Measurements from ENCODE around the gene NOTCH2.

The NOTCH2 gene

GRCh38 chr1:119946724-119947123 lies 122.7 kb downstream of the NOTCH2 start:
- no peak for DNase-seq (ENCODE audit: low spot score)

- DNase-seq (ENCODE audit: low spot score): no peak
These were observed 126.2 kb downstream of the NOTCH2 start for GRCh38 chr1:119943216-119943615.

GRCh38 chr1:119941392-119941791 lies 128.1 kb downstream of the NOTCH2 start:
- no peak for DNase-seq (ENCODE audit: low spot score)

GRCh38 chr1:119940697-119941096 lies 128.8 kb downstream of the NOTCH2 start:
- no peak for DNase-seq (ENCODE audit: low spot score)

GRCh38 chr1:119937198-119937597 lies 132.3 kb downstream of the NOTCH2 start:
- DNase-seq (ENCODE audit: low spot score): no peak

GRCh38 chr1:119935915-119936314 lies 133.5 kb downstream of the NOTCH2 start:
- no peak for DNase-seq (ENCODE audit: low spot score)

- DNase-seq (ENCODE audit: low spot score): no peak
These were observed 134.1 kb downstream of the NOTCH2 start for GRCh38 chr1:119935373-119935772.

DNA sequence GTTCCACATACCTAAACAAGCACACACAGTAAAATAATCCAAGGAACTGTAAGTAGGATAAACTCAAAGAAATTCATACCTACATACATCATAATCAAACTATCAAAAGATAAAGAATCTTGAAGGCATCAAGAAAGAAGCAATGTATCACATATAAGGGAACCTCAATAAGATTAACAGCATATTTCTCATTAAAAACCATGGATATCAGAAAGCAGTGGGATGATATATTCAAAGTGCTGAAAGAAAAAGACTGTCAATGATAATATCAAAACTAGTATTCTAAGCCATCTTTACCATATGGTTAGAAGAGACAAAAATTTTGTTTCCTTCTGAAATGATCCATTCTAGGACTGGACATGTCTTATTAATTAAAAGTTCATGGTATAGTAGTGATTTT lies 136.1 kb downstream of the NOTCH2 start:
- no peak for DNase-seq (ENCODE audit: low spot score)

GRCh38 chr1:119929643-119930315 lies 139.7 kb downstream of the NOTCH2 start:
- DNase-seq (ENCODE audit: low spot score): no peak

DNA sequence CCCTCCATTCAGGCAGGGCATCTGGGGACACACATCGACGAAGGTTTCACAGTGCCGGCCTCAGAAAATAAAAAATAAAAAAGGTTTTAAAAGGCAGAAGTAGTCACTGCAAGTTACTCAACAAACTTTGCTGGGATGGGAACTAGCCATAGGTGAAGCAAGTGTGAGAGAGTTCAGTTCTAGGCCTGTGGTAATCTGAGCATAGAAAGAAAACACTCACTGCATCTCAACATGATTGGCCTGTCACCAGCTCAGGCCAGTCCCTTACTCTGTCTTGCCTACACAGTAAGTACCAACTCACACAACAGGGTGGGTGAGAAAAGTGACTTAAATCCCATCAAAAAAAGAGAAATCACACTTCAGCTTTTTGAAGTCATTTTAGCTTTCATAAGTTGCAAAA lies 142.9 kb downstream of the NOTCH2 start:
- no peak for DNase-seq (ENCODE audit: low spot score)

DNA sequence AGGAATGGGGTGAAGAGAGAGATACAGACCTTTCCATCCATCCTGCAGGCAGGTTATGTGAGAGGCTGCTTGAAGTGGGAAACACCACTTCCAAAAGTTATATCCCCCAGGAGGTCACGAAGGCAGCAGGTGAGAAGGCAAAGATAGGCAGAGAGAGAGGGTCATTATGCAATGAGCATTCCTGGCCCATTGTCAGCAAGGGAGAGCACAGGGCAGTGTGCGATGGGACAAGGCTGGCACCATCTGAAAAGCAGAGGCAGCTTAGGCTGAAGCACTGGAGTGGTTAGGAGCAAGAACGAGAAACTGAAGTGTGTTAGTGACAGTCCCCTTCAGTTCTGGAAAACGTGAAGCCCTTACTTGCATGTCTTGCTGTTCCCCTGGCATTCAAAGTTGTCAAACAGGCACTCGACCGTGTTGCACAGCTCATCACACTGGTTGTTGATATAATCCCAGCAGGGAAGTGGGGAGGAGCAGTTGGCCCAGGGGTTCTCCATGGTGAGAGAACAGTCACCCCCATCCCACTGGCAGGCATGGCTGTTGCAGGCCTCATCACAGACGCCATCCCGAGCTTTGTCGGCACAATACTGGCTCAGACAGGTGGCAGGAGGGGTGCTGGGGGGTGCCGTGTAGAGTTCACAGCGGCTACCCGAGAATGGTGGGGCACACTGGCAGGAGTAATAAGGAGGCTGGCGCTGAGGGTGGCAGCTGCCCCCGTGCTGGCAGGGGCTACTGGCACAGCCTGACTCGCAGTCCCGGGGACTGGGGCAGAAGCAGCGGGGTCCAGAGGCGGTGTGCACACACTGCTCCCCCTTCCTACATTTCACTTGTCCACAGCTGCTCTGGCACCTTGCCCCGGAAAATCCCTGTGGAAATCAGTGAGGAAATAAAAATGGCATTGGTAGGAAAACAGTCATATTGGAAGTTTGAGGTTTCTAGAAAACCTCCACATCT lies 144.2 kb downstream of the NOTCH2 start:
- no peak for DNase-seq (ENCODE audit: low spot score)

DNA sequence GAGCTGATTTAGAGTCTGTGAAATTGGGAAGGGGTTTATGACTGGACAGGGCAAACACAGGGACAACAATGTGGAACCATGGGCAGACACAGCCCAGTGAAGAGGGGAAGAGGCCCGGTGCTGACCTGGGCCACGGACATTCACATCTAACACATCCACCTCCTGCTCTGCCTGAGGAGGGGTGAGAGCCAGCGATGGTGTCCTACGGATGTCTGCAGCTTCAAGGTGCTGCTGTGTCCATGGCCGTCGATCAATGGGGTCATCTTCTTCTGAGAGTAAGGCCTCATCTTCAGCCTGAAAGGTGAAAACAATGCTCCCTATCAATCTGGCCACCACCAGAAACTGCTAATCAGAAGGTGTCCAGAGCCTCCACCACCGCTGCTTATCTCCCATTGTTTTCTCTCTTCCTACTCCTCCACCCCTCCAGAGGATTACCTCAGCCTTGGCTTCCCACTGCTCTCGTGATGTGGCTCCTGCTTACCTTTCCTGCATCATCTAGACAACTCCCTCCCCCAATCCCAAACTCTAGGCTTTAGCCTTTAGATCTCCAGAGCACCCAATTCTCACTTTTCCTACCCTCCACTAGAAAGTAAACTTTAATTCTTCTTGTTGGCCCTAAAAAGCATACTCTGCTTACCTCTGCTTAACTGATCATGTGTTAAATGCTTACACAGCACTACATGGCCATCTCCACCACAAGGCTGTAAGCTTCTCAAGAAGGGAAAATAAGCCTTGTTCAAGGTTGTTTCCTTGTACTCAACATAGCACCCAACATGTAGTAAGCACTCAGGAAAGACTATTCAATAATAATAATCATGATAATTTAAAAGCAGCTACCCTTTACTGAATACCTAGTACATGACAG lies 149.1 kb downstream of the NOTCH2 start:
- DNase-seq (ENCODE audit: low spot score): no peak

DNA sequence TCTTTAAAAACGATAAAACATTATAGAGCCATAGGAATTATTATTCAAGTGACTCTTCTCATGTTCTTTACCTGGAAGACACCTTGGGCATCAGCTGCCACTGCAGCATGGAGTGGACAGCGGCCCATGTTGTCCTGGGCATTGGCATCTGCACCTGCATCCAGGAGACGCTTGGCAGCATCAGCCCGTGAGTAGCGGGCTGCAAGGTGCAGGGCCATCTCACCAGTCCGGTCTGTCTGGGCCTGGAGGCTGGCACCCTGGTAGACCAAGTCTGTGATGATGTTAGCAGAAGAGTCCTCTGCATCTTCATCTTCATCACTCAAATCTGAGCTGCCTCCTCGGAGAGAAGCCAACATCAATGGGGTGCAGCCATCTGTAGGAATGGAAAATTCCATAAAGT lies 150.2 kb downstream of the NOTCH2 start:
- DNase-seq (ENCODE audit: low spot score): no peak

DNA sequence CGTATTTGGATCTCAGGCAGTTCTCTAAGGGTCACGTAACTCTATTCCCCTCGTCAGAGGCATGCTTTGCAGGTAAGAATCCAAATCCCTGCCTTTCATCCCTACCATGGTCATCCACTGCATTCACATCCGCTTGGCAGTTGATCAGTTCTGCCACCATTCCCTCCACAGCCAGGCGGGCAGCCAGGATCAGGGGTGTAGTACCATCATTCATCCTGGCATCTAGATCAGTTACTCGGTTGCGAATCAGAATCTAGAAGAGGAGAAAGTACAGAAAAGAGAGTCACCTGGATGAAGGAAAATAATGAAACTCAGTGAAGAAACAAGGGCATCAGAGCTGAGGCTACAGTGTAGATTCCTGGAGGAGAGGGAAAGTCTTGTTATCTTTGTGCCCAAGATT lies 151.2 kb downstream of the NOTCH2 start:
- DNase-seq (ENCODE audit: low spot score): no peak

DNA sequence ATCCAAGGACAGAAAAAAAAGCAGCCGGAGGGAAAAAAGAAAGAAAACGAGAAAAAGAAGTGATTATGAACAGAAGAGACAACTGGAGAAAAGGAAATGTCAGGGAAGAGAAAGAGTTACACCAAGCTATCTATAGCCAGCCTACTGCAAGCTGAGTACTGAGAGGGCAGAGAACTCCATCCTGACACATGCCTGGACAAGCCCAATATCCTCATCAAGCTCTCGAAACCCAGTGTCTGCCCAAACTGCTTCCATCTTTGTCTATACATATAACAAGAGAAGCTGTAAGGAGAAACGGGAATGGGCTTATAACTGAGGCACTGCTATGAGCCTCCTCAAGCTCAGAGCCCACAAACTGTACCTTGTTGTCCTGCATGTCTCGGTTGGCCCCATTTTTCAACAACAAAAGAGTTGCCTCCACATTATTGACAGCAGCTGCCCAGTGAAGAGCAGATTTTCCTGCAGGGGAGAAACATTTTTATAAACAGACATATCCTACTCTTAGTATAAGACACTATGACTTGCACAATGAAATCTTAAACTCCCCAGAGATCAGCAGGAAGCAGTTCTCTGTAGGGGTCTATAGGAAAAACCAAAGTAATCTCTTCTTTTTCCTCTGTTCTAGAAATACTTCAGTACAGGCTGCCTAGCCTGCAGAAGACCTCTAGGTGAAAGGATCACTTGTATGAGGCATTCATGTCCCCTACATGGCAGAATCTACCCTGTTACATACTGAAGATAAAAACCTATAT lies 152.0 kb downstream of the NOTCH2 start:
- DNase-seq (ENCODE audit: low spot score): no peak

DNA sequence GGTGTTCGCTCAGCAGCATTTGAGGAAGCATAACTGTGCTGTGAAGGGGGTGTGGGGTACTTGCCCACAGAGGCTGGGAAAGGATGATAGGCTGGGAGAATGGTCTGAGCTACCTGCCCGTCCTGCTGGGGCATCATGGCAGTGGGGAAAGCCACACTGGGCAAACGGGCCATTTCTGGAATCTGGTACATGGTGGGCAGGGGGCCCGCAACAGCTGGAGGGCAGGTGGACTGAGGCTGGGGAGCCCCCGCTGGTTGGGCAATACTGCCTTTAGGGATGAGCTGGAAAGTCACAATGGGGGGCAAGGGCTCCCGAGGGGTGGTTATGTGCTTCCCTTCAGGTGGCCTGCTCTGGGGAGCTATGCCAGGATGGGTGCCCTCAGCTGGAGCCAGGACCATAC lies 153.9 kb downstream of the NOTCH2 start:
- DNase-seq (ENCODE audit: low spot score): no peak

- no peak for DNase-seq (ENCODE audit: low spot score)
These were observed 155.4 kb downstream of the NOTCH2 start for GRCh38 chr1:119914071-119914470.

- no peak for DNase-seq (ENCODE audit: low spot score)
These were observed 156.5 kb downstream of the NOTCH2 start for GRCh38 chr1:119912963-119913362.

DNA sequence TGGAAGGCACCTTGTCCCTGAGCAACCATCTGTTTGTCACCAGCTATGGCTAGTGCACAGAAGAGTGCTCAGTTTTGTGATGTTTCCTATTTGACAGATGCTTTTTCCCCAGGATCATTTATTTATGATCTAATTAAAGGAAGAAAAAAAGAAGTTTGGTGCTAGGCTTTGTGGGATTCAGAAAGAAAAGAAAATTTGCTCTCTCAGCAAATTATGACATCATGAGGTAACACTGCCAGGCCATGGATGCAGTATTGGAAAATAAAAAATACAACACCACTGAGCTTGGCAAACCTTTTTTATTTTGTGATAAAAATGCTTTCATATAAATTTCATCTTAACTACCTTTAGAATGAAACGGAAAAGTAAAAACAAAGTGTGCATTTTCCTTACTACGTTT lies 157.7 kb downstream of the NOTCH2 start:
- no peak for DNase-seq (ENCODE audit: low spot score)

GRCh38 chr1:119910618-119911017 lies 158.8 kb downstream of the NOTCH2 start:
- no peak for DNase-seq (ENCODE audit: low spot score)

- DNase-seq (ENCODE audit: low spot score): no peak
These were observed 159.4 kb downstream of the NOTCH2 start for GRCh38 chr1:119909890-119910596.
